T-helper 2 cell treated with Interferon-gamma antibody and Interleukin-4, amounts not matched to agents 5 μg/mL and 100 μg/mL, for 36 hours (primary cell): ENCODE measurements around the gene IL7R.

Experiments used
- DNase-seq: peaks from one replicate; pipeline ENCODE4 v3.0.0; 2021; ENCODE audit warnings: low spot score
- H3K27ac Mint-ChIP-seq: one replicate; pipeline ENCODE4 v1.8.0; 2021; ENCODE audit warnings: mild to moderate bottlenecking, mixed read lengths
- H3K27me3 Mint-ChIP-seq: one replicate; pipeline ENCODE4 v1.8.0; 2021; ENCODE audit warnings: low read depth, mixed read lengths
- H3K36me3 Mint-ChIP-seq: one replicate; pipeline ENCODE4 v1.8.0; 2021; ENCODE audit warnings: low read depth, mixed read lengths
- H3K4me1 Mint-ChIP-seq: one replicate; pipeline ENCODE4 v1.8.0; 2021; ENCODE audit warnings: low read depth, mixed read lengths
- H3K4me3 Mint-ChIP-seq: one replicate; pipeline ENCODE4 v1.8.0; 2022; ENCODE audit warnings: mild to moderate bottlenecking, moderate library complexity, mixed read lengths
- H3K9me3 Mint-ChIP-seq: one replicate; pipeline ENCODE4 v1.8.0; 2021; ENCODE audit warnings: mixed read lengths

The IL7R gene

GRCh38 chr5:35870605-35871004 lies 13.9 kb downstream of the IL7R start:
- Mint-ChIP-seq H3K36me3 (peaks cover 89% of the 10 kb centered on the region), H3K27me3 (no peaks in the 10 kb centered on the region), H3K9me3 (peaks cover 3% of the 10 kb centered on the region), H3K27ac (no peak overlapping the region), H3K4me3 (no peak overlapping the region), H3K4me1 (peaks cover 15% of the 10 kb centered on the region)
- DNase-seq: no peak

DNA sequence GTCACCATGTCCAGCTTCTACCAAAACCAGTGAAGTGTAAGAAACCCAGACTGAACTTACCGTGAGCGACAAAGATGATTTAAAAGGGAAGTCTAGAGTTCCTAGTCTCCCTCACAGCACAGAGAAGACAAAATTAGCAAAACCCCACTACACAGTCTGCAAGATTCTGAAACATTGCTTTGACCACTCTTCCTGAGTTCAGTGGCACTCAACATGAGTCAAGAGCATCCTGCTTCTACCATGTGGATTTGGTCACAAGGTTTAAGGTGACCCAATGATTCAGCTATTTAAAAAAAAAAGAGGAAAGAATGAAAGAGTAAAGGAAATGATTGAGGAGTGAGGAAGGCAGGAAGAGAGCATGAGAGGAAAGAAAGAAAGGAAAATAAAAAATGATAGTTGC lies 19.8 kb downstream of the IL7R start:
- H3K9me3 Mint-ChIP-seq: no peaks in the 10 kb centered on the region
- no peak overlapping the region for H3K4me3 Mint-ChIP-seq
- peak overlapping the region; percentile 55 for H3K27ac Mint-ChIP-seq
- peaks cover 49% of the 10 kb centered on the region for H3K4me1 Mint-ChIP-seq
- no peak for DNase-seq
- H3K27me3 Mint-ChIP-seq: no peaks in the 10 kb centered on the region
- H3K36me3 Mint-ChIP-seq: peaks cover 90% of the 10 kb centered on the region

DNA sequence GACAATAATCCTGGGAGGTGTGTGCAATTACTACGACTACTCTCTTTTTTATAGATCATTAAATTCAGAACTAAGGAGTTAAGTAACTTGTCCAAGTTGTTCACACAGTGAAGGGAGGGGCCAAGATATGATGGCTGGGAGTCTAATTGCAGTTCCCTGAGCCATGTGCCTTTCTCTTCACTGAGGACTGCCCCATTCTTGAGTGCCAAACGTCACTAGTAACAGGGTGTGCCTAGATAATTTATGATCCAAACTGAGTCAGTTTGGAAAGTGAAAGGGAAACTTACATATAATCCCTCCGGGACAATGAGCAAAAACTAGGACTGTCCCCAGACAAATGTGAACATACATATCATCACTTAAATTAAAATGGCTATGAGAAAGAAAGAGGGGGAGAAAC lies 20.2 kb downstream of the IL7R start:
- H3K27ac Mint-ChIP-seq: no peak overlapping the region
- DNase-seq: no peak
- H3K9me3 Mint-ChIP-seq: no peaks in the 10 kb centered on the region
- H3K4me1 Mint-ChIP-seq: peaks cover 49% of the 10 kb centered on the region
- no peak overlapping the region for H3K4me3 Mint-ChIP-seq
- H3K27me3 Mint-ChIP-seq: no peaks in the 10 kb centered on the region
- peaks cover 87% of the 10 kb centered on the region for H3K36me3 Mint-ChIP-seq

DNA sequence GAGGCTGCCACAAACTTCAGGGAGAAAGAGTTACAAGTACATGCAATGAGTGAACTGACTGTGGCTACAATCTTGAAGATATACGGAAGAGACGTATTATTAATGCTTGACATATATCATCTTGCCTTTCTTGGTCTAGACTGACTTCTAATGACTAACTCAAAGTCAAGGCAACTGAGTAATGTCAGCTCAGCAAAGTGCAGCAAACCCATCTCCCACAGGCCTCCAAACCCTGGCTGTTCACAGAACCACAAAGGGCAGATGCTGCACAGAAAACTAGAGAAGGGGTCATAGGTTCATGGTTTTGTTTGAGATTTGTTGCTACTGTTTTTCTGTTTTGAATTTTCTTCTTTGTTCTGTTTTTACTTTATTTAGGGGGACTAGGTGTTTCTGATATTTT lies 21.0 kb downstream of the IL7R start:
- no peak for DNase-seq
- H3K36me3 Mint-ChIP-seq: peaks cover 84% of the 10 kb centered on the region
- no peaks in the 10 kb centered on the region for H3K9me3 Mint-ChIP-seq
- peak overlapping the region; percentile 49 for H3K27ac Mint-ChIP-seq
- no peaks in the 10 kb centered on the region for H3K27me3 Mint-ChIP-seq
- H3K4me1 Mint-ChIP-seq: peaks cover 50% of the 10 kb centered on the region
- no peak overlapping the region for H3K4me3 Mint-ChIP-seq

GRCh38 chr5:35878079-35878478 lies 21.4 kb downstream of the IL7R start:
- H3K9me3 Mint-ChIP-seq: peaks cover 1% of the 10 kb centered on the region
- H3K36me3 Mint-ChIP-seq: peaks cover 85% of the 10 kb centered on the region
- peak overlapping the region; percentile 49 for H3K27ac Mint-ChIP-seq
- H3K27me3 Mint-ChIP-seq: no peaks in the 10 kb centered on the region
- H3K4me3 Mint-ChIP-seq: no peak overlapping the region
- no peak for DNase-seq
- H3K4me1 Mint-ChIP-seq: peaks cover 52% of the 10 kb centered on the region

GRCh38 chr5:35879096-35879495 lies 22.4 kb downstream of the IL7R start:
- no peaks in the 10 kb centered on the region for H3K27me3 Mint-ChIP-seq
- peaks cover 82% of the 10 kb centered on the region for H3K36me3 Mint-ChIP-seq
- H3K4me3 Mint-ChIP-seq: no peak overlapping the region
- H3K9me3 Mint-ChIP-seq: peaks cover 5% of the 10 kb centered on the region
- no peak overlapping the region for H3K27ac Mint-ChIP-seq
- H3K4me1 Mint-ChIP-seq: peaks cover 61% of the 10 kb centered on the region
- DNase-seq: no peak

DNA sequence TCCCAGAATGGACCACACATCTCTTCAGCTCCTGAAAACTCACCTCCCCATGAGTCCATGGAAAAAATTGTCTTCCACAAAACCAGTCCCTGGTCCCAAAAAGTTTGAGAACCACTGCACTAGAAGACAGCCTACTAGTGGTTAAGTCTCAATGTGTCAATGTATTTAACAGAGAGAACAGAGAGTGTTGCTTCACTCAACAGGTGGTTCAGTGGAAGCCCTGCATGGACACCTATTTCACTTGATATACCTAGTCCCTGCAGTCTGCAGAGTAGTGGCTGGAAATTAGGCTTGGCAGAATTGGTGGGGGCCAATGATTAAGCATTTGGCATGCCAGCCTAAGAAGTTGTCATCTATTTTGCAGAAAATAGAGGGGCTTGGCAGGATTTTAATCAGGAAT lies 23.0 kb downstream of the IL7R start:
- Mint-ChIP-seq H3K36me3 (peaks cover 78% of the 10 kb centered on the region), H3K9me3 (peaks cover 5% of the 10 kb centered on the region), H3K27ac (no peak overlapping the region), H3K4me3 (no peak overlapping the region), H3K4me1 (peaks cover 63% of the 10 kb centered on the region), H3K27me3 (no peaks in the 10 kb centered on the region)
- no peak for DNase-seq

DNA sequence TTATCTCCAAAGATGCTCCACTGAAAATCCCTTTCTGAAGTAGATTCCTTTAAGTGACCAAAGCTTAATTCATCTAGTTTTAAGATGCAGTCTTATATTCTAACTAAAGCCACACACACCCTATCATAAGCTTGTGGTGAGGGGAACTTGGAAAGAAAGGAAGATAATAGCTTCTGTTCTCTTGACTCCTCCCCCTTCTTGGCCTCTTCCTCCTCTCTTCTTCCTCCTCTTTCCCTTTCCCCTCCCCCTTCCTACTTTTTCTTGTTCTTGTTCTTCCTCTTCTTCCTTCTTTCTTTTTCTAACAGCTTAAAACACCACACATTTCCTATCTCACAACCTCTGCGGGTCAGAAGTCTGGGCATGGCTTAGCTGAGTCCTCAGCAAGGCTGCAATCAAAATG lies 23.5 kb downstream of the IL7R start:
- DNase-seq: no peak
- Mint-ChIP-seq H3K27ac (peak overlapping the region; percentile 68), H3K36me3 (peaks cover 72% of the 10 kb centered on the region), H3K4me3 (no peak overlapping the region), H3K9me3 (peaks cover 5% of the 10 kb centered on the region), H3K4me1 (peaks cover 63% of the 10 kb centered on the region), H3K27me3 (no peaks in the 10 kb centered on the region)

DNA sequence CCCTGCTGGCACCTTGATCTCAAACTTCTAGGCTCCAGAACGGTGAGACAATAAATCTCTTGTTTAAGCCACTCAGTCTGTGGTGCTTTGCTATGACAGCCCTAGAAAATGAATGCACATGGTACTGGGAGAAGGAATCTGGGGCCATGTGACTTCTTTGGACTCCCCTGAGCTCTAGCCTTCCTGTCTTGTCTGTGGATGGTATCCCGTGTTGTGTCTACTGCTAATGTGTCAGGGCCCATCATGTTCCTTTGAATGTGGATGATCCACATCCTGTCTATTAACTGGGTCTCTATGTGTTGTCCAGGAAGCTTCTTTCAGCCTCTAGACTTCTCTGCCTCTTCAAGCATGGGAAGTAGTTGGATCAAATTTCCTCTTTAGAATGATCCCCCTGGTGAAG lies 25.1 kb downstream of the IL7R start:
- peaks cover 56% of the 10 kb centered on the region for H3K36me3 Mint-ChIP-seq

DNA sequence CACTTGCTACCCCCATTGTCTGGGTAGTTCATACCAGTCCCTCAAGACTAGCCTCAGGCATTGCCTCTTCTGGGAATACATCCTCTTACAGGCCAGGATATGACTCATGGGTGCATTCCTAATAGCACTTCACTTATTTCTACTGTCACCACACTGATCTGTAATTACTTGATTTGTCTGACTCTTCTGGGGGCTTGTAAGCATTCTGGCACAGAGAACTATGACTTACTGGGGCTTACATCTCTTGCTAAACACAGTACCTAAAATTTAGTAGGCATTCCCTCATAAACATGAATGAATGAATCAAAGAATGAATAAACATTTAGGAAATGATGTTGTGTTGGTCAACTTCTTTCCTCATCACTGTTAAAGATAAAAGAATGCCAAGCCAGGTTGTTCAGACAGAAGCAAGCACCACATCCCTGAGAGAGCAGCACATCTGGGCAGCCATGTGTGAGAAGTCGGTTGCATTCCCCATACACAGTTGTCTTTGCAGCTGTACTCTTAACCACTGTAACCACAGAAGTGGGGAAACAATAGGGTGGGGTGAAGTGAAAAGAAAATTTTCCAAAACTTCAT lies 27.6 kb downstream of the IL7R start:
- peaks cover 32% of the 10 kb centered on the region for H3K36me3 Mint-ChIP-seq
- peaks cover 5% of the 10 kb centered on the region for H3K9me3 Mint-ChIP-seq
- DNase-seq: no peak
- H3K27ac Mint-ChIP-seq: peak overlapping the region; percentile 1
- H3K4me3 Mint-ChIP-seq: peak overlapping the region; percentile 29
- H3K4me1 Mint-ChIP-seq: peaks cover 34% of the 10 kb centered on the region
- H3K27me3 Mint-ChIP-seq: no peaks in the 10 kb centered on the region

More for the DNA sequence above, 25.1 kb downstream of the IL7R start:
- peaks cover 53% of the 10 kb centered on the region for H3K4me1 Mint-ChIP-seq
- no peak overlapping the region for H3K4me3 Mint-ChIP-seq
- H3K9me3 Mint-ChIP-seq: peaks cover 5% of the 10 kb centered on the region
- DNase-seq: no peak
- peak overlapping the region; percentile 32 for H3K27ac Mint-ChIP-seq
- H3K27me3 Mint-ChIP-seq: no peaks in the 10 kb centered on the region

DNA sequence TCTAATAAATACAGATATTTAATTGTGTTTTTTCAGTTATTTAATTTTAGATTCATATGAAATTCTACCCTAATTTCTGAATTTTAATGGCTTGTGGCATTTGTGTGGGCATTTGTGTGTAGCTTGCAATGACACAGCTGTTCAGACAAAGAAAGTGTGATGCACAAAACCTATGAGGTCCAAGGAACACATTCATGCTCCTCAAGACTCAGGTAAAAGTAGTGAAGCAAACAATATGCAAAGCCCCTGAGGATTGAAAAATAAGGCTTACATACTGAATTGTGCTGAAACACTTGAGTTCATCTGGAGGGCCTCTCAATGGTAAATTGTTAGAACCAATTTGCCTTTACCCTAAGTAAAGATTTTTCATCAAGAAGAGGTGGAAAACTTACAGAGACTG lies 28.1 kb downstream of the IL7R start:
- no peak for DNase-seq
- Mint-ChIP-seq H3K27me3 (no peaks in the 10 kb centered on the region), H3K36me3 (peaks cover 27% of the 10 kb centered on the region), H3K27ac (no peak overlapping the region), H3K9me3 (peaks cover 5% of the 10 kb centered on the region), H3K4me1 (peaks cover 30% of the 10 kb centered on the region), H3K4me3 (no peak overlapping the region)

- H3K4me1 Mint-ChIP-seq: peaks cover 23% of the 10 kb centered on the region
These were observed 29.7 kb downstream of the IL7R start for GRCh38 chr5:35886381-35886780.

DNA sequence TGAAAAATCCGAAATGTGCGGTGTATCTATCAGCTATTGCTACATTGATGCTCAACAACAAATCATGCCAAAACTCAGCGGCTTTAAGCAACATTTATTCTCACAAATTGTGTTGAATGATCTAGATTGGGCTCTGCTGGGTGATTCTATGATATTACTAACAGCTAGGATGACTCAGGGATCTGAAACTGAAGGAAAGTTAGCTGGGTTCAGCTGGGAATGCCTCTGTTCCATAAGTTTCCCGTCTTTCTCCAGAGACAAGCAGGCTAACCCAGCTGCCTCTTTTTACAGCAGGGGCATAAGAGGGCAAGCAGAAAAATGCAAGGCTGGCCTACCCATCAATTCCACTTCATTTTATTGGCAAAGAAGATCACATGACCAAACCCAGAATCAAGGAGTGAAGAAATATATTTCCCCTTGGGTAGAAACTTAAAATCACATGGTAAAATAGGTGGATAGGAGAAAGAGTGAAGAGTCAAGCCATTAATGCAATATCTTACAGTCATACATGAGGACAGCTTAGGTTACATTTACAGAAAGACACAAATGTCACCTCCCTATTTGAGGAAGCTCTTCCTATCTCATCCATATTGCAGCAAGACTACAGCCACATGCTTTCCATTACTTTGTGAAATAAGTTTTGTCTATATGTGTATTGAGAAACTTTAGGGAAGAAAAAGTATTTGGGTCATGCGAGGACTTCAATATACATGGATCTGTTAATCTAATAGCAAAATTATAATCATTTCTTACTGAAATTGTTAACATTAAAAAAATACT lies 30.8 kb downstream of the IL7R start:
- Mint-ChIP-seq H3K4me1 (peaks cover 20% of the 10 kb centered on the region), H3K4me3 (no peak overlapping the region), H3K27ac (no peak overlapping the region), H3K27me3 (no peaks in the 10 kb centered on the region), H3K36me3 (peaks cover 12% of the 10 kb centered on the region), H3K9me3 (peaks cover 5% of the 10 kb centered on the region)
- no peak for DNase-seq

More at GRCh38 chr5:35886381-35886780, 29.7 kb downstream of the IL7R start:
- peaks cover 15% of the 10 kb centered on the region for H3K36me3 Mint-ChIP-seq
- H3K4me3 Mint-ChIP-seq: no peak overlapping the region
- H3K27ac Mint-ChIP-seq: no peak overlapping the region
- no peak for DNase-seq
- H3K27me3 Mint-ChIP-seq: no peaks in the 10 kb centered on the region
- H3K9me3 Mint-ChIP-seq: peaks cover 5% of the 10 kb centered on the region

- peaks cover 3% of the 10 kb centered on the region for H3K4me1 Mint-ChIP-seq
- peaks cover under 1% of the 10 kb centered on the region for H3K27me3 Mint-ChIP-seq
- H3K4me3 Mint-ChIP-seq: no peak overlapping the region
- no peak overlapping the region for H3K27ac Mint-ChIP-seq
- H3K36me3 Mint-ChIP-seq: no peaks in the 10 kb centered on the region
- DNase-seq: no peak
- H3K9me3 Mint-ChIP-seq: no peaks in the 10 kb centered on the region
These were observed 33.6 kb downstream of the IL7R start for GRCh38 chr5:35890021-35891020.
